ENCODE measurements around the gene MPZL2.

- TF ChIP-seq, protein P1, sequence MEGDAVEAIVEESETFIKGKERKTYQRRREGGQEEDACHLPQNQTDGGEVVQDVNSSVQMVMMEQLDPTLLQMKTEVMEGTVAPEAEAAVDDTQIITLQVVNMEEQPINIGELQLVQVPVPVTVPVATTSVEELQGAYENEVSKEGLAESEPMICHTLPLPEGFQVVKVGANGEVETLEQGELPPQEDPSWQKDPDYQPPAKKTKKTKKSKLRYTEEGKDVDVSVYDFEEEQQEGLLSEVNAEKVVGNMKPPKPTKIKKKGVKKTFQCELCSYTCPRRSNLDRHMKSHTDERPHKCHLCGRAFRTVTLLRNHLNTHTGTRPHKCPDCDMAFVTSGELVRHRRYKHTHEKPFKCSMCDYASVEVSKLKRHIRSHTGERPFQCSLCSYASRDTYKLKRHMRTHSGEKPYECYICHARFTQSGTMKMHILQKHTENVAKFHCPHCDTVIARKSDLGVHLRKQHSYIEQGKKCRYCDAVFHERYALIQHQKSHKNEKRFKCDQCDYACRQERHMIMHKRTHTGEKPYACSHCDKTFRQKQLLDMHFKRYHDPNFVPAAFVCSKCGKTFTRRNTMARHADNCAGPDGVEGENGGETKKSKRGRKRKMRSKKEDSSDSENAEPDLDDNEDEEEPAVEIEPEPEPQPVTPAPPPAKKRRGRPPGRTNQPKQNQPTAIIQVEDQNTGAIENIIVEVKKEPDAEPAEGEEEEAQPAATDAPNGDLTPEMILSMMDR (IDR thresholded peaks at IDR 0.05) = no peak
- TF ChIP-seq POLR2A (IDR thresholded peaks at IDR 0.05) = no peak
Measured at GRCh38 chr11:118226296-118226695, 37.8 kb downstream of the MPZL2 start.

Data from transverse colon (tissue), 3 donors.